Peyer's patch (tissue), 4 donors: Measurements from ENCODE around the gene SRPK3.

Experiments used
- POLR2A ChIP-seq, 2 donors: fragments of 450-650 bp; IDR thresholded peaks; one replicate each; pipeline ENCODE4 v1.5.1; 2017; ENCODE audit warnings: antibody characterized with exemption in 2 of 2, mild to moderate bottlenecking in 2 of 2, moderate library complexity in 2 of 2
- TF ChIP-seq, protein P1 (sequence below), 6 experiments: fragments of 450-650 bp in 4 of 6; fragments of 200-600 bp in 2 of 6; sonication (generic) in 1 of 6; IDR thresholded peaks; one replicate each; pipeline ENCODE4 v1.5.1; 2017 to 2019; ENCODE audit warnings: antibody characterized with exemption in 6 of 6, mild to moderate bottlenecking in 3 of 6, moderate library complexity in 1 of 6

DNA sequence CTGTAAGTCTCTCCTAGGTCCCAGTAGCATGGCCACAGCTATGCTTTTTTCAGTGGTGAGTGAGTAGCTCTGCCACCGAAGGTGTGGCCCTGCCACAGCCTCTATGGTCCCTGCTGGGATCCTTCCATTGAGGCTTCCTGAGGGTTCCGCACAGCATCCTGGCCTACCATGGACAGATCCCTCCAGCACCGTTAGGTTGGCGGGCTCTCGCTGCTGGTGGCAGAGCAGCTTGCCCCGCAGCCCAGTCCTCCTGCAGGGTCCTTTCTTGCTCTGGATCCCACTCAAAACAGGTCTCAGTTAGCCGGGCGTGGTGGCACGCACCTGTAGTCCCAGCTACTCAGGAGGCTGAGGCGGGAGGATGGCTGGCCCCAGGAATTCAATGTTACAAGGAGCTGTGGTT, 51.9 kb downstream of the SRPK3 start:
- TF ChIP-seq, protein P1, sequence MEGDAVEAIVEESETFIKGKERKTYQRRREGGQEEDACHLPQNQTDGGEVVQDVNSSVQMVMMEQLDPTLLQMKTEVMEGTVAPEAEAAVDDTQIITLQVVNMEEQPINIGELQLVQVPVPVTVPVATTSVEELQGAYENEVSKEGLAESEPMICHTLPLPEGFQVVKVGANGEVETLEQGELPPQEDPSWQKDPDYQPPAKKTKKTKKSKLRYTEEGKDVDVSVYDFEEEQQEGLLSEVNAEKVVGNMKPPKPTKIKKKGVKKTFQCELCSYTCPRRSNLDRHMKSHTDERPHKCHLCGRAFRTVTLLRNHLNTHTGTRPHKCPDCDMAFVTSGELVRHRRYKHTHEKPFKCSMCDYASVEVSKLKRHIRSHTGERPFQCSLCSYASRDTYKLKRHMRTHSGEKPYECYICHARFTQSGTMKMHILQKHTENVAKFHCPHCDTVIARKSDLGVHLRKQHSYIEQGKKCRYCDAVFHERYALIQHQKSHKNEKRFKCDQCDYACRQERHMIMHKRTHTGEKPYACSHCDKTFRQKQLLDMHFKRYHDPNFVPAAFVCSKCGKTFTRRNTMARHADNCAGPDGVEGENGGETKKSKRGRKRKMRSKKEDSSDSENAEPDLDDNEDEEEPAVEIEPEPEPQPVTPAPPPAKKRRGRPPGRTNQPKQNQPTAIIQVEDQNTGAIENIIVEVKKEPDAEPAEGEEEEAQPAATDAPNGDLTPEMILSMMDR (IDR thresholded peaks at IDR 0.05): no peak
- TF ChIP-seq POLR2A (IDR thresholded peaks at IDR 0.05): no peak
